GM21381 (cell line): ENCODE data around the gene SLCO3A1.

Experiments
- ATAC-seq: cut with Tn5 transposase; IDR thresholded peaks from one replicate; pipeline ENCODE4 v1.9.1; 2021; ENCODE audit warnings: mild to moderate bottlenecking, moderate library complexity; ENCODE audit not compliant: unreplicated experiment

The SLCO3A1 gene

GRCh38 chr15:91997163-91997562 lies 143.7 kb downstream of the SLCO3A1 start:
- no peak for ATAC-seq

GRCh38 chr15:92000709-92001108 lies 147.2 kb downstream of the SLCO3A1 start:
- no peak for ATAC-seq

- no peak for ATAC-seq
Observed at GRCh38 chr15:92001307-92001706, 147.8 kb downstream of the SLCO3A1 start.

- no peak for ATAC-seq
Observed at GRCh38 chr15:92002666-92003065, 149.2 kb downstream of the SLCO3A1 start.

- no peak for ATAC-seq
Observed at GRCh38 chr15:92003515-92004067, 150.1 kb downstream of the SLCO3A1 start.

GRCh38 chr15:92005154-92005553 lies 151.6 kb downstream of the SLCO3A1 start:
- no peak for ATAC-seq

GRCh38 chr15:92006186-92007028 lies 152.9 kb downstream of the SLCO3A1 start:
- ATAC-seq, result no peak

- ATAC-seq, result no peak
Observed at GRCh38 chr15:92009162-92009561, 155.7 kb downstream of the SLCO3A1 start.

- ATAC-seq, result no peak
Observed at GRCh38 chr15:92011611-92012367, 158.3 kb downstream of the SLCO3A1 start.

GRCh38 chr15:92012368-92012629 lies 158.8 kb downstream of the SLCO3A1 start:
- ATAC-seq, result no peak

GRCh38 chr15:92012881-92013280 lies 159.4 kb downstream of the SLCO3A1 start:
- no peak for ATAC-seq

- no peak for ATAC-seq
Observed at GRCh38 chr15:92014281-92015030, 160.9 kb downstream of the SLCO3A1 start.

GRCh38 chr15:92017882-92018534 lies 164.5 kb downstream of the SLCO3A1 start:
- no peak for ATAC-seq

- ATAC-seq, result no peak
Observed at GRCh38 chr15:92018535-92019239, 165.2 kb downstream of the SLCO3A1 start.

- ATAC-seq, result no peak
Observed at GRCh38 chr15:92019706-92020105, 166.2 kb downstream of the SLCO3A1 start.

GRCh38 chr15:92020207-92020606 lies 166.7 kb downstream of the SLCO3A1 start:
- ATAC-seq, result no peak

- no peak for ATAC-seq
Observed at GRCh38 chr15:92020804-92021203, 167.3 kb downstream of the SLCO3A1 start.

GRCh38 chr15:92021792-92022191 lies 168.3 kb downstream of the SLCO3A1 start:
- no peak for ATAC-seq

- ATAC-seq, result no peak
Observed at GRCh38 chr15:92023965-92024364, 170.5 kb downstream of the SLCO3A1 start.

- ATAC-seq, result no peak
Observed at GRCh38 chr15:92025706-92026270, 172.3 kb downstream of the SLCO3A1 start.
